Stimulated activated naive CD4-positive, alpha-beta T cell treated with Interleukin-2 at 50 U/mL for 16 hours (primary cell): ENCODE measurements around the gene SH3TC1.

Experiments
- DNase-seq: peaks from one replicate; lab custom pipeline; 2025; lab: John Stamatoyannopoulos, UW

SH3TC1 gene

DNA sequence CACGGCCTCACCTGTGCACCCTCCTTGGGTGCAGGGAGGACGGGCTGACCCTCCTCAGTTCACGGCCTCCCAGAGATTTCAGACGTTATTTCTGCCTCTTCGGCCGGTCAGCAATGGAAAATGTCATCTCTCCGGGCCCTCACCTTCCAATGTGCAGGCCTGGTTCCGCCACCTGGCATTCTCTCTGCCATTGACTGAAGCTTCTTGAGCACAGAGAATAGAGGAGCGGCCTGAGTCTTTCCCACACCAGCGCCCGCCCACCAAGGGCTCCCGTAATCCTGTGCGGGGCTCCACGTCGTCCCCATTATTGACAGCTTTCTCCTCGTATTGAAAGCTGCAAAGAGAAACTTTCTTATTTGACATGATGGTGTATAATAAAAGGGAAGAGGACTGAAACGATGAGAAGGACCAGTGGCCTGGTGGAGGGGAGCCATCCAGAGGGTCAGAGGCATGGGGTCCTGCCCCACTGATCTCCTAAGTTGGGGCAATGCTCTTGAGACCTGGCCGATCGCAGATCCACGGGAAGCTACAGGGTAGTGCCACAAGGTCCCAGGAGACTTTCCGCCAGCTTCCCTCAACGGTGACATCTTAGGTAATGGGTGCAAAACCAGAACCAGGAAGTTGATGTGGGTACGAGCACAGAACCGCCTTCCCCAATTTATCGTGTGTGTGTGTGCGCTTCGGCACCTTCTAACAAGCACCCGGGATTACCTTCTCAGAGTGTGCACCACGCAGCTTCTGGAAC is 91.0 kb downstream of the SH3TC1 start:
- DNase-seq = no peak

DNA sequence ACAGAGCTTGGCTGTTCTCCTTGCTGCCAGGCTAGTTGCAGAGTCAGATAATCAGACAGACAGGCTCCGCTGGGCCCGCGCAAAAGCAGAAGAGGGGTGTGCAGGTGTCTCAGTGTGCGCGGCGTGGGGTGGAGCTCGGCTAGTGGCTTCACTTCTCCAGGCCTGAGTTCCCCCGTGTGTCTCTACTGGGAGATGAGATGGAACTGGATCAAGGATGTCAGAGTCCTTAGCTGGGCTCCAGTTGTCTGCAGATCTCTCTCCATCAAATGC is 91.5 kb downstream of the SH3TC1 start:
- no peak for DNase-seq
